COLO668 (cell line): ENCODE measurements around the gene DAGLB.
"Not testable (repeated sequence)": the region's sequence is repeated elsewhere in the genome, so short reads cannot be mapped to it uniquely, and the experiment has no call there.

Experiments used
- DNase-seq: peaks from one replicate; lab custom pipeline; 2025; ENCODE audit not compliant: unreplicated experiment; lab: John Stamatoyannopoulos, UW

DAGLB gene

DNA sequence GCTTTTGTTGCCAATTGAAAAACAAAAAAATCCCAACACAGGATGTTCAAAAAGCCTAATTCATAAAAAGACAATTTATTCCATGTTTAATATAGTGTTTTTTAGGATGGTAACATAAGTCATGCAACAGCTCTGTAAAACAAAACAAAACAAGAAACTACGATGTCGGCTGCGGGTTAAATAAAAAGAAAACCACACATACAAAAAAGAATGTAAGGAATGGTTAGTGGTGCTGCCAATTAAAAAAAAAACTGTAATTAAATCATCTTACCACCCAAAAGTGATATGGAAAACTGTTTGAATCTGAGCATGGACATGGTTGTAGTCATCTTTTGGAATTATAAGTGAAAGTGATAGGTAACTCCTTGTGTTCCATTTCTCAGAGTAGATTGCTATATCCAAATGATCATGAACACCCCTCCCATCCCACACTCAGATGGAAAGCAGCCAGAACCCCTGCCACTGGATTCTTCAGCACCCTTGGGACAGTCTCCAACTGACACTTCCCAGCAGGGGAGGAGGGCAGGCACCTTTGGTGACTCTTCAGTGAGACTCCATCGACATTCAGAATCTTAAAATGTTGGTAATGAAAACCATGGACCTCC, 14.3 kb upstream of the DAGLB start:
- no peak for DNase-seq

DNA sequence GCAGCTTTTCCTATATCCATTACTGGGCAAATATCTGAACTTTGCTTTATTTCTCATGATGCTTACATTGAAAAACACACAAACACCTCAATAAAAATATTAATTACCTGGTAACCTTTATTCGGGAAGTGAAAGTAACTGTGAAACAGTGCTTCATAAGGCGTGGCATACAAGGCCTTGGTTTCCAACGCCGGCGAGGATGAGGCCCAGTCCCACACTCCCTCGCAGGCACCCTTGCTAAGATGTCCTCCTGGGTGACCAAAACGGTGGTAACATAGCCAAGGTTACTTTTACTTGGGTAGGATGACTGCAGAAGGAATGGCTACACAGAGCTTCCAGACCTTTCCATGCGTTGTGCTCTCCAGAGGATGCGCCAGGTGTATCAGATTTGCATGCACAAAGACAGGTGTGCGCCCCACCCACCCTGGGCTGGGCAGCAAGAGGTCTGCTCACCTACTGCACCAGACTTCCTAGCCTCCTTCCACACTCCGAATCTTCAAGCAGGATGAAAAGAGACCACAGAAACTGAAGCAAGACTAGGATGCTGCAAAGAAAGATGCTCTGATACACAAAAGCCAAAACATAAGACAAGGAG, 13.3 kb upstream of the DAGLB start:
- peak; percentile 38 for DNase-seq

DNA sequence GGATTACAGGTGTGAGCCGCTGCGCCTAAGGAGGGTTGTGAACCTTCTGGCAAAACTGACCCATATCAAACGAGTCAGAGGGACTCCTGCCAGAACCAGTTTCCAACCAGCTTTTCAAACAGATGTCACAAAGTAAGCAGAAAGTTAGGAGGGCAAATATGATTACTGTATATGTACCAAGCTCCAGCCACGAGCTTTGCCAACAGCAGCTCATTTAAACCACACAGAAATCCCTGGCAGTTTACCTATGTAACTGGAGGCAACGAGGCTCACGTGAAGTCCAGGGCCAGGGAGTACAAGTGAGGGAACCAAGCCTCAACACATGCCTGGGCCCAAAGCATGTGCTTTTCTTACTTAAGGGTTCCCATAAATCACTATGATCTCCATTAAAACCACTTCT, 12.5 kb upstream of the DAGLB start:
- no peak for DNase-seq

DNA sequence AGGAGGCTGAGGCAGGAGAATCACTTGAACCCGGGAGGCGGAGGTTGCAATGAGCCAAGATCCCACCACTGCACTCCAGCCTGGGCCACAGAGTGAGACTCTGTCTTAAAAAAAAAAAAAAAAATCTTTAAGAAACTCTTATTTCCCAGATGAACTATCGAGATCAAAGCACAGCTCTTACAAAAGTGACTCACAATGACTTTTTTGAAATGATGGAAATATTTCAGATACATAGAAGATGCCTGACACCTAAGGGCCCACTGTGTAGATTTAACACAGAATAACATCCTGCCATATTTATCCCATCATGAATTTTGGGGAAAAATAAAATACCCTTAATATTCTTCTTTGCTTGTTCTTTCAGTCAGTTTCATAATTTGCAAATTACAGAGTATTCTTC, 10.9 kb upstream of the DAGLB start:
- not testable (repeated sequence) for DNase-seq

DNA sequence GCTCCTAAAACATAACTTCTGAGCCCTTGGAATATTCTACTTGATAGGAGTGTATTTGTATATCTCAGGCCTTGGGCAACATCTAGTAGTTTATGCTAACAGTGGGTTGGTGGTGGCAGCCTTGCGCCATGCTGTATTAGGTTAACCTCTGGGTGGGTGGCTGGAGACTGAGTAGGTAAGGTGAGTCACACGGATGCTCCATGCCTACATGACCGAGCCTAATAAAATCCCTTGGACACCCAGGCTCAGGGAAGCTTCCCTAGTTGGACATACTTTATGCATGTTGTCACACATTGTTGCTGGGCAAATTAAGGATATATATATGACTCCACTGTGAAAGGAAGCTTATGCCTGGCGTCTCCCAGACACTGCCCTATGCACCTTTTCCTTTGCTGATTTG, 6.0 kb upstream of the DAGLB start:
- no peak for DNase-seq

DNA sequence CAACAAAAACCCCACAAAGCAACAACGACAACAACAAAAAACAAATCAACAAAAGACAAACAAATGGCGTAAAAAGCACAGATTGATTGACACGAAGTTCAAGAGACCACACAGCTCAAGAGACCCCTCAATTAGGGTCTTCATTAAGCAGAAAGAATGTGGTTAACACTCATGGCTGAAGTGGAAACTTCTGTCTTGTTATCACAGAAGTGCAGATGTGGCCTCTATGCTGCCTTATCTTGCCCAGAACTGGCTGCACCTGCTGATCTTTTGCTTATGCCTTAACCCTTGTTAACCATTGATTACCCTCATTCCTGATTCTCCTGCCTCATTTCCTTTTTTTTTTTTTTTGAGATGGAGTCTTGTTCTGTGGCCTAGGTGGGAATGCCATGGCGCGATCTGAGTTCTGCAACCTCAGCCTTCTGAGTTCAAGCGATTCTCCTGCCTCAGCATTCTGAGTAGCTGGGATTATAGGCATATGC, 3.5 kb upstream of the DAGLB start:
- no peak for DNase-seq

DNA sequence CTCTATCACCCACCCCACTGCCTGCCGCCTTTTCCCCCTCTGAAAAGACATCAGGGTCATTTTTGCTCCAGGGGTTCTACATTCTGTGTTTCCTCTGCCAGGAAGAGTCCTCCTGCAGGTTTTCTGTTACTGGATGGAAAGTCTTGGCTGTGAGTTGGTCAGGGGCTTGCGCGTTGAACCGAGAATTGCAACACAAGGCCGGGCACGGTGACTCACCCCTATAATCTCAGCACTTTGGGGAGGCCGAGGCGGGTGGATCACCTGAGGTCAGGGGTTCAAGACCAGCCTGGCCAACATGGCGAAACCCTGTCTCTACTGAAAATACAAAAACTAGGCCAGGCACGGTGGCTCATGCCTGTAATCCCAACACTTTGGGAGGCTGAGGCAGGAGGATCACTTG, 2.8 kb upstream of the DAGLB start:
- not testable (repeated sequence) for DNase-seq

DNA sequence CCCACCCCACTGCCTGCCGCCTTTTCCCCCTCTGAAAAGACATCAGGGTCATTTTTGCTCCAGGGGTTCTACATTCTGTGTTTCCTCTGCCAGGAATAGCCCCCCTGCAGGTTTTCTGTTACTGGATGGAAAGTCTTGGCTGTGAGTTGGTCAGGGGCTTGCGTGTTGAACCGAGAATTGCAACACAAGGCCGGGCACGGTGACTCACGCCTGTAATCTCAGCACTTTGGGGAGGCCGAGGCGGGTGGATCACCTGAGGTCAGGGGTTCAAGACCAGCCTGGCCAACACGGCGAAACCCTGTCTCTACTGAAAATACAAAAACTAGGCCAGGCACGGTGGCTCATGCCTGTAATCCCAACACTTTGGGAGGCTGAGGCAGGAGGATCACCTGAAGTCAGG, 2.1 kb upstream of the DAGLB start:
- not testable (repeated sequence) for DNase-seq

DNA sequence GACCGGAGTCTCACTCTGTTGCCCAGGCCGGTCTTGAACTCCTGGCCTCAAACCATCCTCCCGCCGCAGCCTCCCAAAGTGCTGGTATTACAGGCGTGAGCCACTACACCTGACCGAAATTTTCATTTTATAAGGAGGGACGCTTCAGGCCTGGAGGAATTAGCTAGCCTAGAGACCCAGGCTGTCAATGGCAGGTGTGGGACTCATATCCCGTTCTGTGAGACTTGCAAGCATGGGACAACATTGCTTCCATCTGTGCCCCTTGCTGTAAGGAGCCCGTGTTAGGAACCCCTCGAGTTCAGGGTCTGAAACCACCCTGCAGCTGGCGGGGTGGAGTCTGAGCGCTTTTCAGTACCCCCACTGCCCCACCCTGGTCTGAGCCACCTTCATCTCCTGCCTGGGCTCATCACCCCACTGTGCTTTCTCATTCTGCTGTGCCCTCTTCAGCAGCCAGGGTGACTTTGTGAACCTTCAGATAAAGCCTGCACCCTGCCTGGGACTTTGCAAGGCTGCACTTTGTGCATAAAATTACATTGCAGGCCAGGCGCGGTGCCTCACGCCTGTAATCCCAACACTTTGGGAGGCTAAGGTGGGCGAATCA, 1.3 kb upstream of the DAGLB start:
- no peak for DNase-seq

DNA sequence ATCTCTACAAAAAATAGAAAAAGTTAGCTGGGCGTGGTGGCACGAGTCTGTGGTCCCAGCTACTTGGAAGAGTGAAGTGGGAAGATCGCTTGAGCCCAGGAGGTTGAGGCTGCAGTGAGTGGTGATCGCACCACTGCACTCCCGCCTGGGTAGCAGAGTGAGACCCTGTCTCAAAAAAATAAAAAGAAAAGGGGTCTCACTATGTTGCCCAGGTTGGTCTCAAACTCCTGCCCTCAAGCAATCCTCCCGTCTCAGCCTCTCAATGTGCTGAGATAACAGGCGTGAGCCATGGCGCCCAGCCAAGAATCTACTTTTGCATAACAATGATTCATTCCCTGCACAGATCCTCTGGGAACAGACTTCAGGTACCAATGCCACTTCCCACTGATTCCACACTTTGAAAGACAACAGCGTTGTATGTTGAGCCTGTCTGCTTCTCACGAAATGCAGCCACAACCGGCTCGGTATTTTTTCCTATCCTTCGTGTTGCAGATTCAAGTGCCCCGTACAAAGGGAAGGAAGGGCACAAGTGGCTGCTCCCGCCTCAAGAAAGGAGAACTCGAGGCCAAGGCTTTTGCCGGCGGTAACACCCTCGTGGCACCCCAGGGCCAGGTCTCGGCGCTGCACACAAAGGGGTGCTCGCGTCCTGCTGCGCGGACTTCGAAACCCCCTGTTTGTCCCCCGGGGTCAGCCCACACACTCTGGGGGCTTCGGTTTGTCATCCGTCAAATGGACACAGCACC, 745 bp downstream of the DAGLB start:
- peak; percentile 91 for DNase-seq

DNA sequence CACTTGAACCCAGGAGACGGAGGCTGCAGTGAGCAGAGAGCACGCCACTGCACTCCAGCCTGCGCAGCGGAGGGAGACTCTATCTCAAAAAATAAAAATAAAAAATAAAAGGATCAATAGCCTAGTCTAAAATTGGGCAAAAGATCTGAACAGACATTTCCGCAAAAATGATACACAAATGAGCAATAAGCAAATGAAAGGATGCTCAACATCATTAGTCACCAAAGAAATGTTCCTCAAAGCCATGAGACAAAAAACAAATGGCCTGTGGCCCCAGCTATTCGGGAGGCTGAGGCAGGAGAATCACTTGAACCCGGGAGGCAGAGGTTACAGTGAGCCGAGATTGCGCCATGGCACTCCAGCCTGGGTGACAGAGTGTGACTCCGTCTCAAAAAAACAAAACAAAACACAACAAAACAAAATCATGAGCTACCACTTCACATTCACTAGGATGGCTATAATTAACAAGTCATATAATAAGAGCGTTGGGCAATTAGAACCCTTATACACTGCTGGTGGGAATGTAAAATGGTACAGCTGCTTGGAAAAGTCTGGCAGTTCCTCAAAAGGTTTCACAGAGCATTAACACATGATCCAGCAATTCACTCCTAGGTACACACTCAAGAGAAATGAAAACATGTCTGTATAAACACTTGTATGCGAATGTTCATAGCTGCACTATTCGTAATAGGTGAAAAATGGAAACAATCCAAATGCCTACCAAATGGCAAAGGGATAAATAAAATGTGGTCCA, 3.1 kb downstream of the DAGLB start:
- no peak for DNase-seq

DNA sequence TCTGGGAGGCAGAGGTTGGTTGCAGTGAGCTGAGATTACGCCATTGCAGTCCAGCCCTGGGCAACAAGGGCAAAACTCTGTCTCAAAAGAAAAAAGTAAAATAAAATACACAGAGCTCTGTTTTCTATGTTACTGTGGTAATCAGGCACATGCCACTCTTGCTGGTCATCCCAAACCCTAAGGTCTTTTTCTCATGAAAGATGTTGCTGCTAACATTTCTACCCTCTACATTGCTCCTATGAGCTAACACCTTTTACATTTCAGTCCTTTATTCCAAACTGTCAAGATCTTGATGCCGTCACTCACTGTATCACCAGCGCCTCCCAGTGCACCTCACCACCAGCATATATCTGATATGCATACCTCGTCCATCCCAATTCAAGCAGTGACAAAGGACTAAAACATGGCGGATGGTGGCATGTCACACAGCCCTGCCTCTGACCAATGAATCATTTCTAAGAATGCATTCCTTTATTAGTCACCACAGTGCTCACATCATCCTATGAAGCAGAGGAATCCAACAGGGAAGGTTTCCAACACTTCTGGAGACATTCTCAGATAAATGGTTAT, 4.3 kb downstream of the DAGLB start:
- DNase-seq: no peak

DNA sequence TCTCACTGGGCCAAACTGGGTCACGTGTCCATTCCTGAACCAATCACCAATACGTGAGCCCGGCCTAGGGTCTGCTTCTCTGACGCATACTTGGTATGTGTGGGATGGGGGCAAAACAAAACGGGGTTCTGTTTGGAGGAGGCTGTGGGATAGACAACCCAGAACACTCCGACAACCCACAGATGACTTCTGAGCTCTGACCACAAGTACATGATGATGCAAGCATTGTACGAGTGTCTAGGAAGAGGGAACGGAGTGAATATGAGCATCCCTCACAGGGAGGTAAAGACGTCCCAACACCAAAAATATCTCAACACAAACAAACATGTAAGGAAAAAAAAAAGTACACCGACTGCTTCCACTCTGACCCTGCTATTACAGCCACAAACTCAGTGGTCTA, 5.6 kb downstream of the DAGLB start:
- DNase-seq: no peak

DNA sequence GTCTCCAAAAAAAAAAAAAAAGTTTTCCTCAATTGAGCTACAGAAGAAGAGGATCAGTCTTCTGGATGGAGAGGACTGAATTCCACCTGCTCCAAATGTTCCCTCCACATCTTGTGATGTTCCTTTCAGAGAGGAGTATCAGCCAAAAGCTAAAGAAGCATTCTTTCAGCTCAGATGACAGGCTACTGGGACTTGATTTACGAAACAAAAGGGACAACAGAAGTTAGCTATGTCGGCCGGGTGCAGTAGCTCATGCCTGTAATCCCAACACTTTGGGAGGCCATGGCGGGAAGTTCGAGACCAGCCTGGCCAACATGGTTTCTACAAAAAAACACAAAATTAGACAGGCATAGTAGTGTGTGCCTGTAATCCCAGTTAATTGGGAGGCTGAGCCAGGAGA, 7.4 kb downstream of the DAGLB start:
- no peak for DNase-seq

DNA sequence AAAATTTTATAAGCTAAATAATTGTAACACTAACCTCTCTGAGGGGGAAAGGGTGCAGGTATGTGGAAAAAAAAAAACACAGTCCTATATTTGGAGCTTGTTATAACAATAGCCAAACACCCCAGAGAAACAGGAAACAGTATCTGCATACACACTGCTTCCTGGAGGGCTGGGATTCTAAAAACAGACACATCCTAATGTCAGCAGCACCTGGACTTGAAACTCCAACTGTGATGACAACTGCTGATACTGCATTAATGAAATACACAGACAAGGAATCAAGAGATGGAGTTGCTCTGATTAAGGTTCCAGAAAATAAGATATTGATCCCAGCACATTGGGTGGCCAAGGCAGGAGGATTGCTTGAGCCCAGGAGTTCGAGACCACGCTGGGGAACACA, 9.3 kb downstream of the DAGLB start:
- no peak for DNase-seq

DNA sequence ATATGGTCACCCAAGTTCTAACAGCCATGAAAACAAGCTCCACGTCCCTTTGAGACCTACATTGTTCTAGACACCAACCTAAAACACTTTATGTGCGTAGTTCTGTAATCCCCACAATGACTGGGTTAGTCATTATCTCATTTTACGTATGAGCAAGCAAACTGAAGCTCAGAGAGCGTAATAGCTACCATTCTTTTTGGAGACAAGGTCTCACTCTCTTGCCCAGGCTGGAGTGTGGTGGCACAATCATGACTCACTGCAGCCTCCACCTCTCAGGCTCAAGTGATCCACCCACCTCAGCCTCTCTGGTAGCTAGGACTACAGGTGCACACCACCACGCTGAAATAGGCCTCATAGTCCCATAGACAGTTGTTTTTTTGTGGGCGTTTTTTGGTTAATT, 10.5 kb downstream of the DAGLB start:
- DNase-seq: no peak

DNA sequence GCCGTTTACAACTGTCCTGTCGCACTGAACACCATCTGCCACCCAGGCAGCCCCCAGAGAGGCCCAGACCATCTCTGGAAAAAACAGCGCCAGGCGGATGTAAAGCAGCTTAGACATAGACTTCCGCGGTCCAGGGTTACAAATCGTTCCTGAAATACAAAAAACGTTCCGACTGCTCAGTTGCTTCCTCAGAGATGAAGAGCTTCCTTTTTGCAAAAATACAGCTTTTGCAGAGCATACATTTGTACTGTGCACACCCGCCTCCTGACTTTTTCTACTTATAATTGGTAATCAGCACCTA, 11.4 kb downstream of the DAGLB start:
- DNase-seq: no peak

DNA sequence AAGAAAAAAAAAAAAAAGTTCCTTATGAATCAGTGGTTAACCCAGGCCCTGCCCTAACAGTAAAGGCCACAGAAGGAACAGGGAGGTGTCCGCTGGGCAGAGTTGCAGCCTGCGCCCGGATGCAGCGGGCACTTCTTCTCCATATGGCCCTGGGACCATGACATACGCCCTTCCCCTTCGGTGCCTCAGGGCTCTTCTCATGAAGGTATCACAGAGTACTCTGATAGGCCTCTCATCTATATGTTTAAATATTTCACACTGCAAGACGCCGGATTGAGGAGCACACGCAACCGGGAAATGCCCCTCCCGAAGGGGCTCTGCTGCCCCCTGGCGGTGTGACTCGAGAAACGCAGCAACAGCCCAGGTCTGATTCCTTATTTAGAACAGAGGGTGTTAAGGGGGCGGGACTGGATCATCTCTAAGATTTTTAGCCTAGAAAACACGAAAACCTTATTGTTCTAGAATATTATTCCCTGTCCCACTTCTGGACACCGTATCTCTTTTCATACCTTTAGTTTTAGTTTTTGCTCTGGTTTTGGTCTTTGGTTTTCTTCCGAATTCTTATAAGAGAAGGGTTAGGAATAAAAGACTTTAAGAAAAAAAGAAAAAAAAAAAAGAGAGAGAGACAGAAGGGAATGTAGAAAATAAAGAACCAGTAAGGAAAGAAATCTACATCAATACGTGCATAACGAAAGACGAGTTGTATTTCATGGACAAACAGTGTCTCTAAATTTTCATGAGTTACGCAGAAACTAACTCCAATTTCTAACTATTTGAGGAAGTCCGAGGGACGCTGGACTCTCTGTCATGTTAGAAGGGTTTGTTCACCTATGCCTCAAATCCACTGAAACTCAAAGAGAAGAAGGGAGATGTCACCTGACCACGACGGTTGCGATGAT, 12.0 kb downstream of the DAGLB start:
- peak; percentile 79 for DNase-seq

DNA sequence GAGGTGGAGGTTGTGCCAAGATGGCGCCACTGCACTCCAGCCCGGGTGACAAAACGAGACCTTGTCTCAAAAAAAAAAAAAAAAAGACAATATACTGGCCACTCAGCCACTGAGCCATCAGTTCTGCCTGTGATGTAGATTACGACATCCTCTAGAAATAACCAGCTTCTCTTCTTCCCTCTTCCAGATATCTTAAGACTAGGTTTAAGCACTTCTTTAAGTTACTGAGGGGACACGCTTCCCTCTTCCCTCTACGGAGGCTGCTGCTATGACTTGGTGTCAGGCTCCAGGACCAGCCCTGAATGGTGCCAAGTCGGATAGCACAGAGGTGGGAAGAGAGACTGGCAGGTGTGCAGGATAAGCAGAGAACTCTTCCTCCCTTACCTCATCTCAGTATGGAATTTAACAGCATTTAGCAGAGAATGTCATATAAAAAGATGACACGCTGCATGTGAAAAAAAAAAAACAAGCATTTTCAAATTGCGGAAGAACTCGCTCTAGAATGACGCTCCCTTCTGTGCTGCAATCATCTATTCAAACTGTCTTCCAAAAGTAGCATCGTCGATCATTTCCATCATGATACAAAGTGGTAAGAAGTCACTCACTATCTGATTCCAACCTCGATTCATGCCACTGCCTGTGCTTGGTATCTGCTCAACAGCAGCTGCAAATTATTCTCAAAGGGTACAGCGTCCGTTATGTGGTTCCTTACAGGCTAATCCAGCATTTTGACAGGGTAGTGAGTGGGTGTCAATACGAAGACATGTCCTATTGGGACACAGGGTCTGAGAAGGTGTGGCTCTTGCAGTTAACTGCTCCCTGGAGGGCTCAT, 13.8 kb downstream of the DAGLB start:
- no peak for DNase-seq
